Spleen (tissue), 11 donors: ENCODE measurements around the gene GGACT. TPM values are rescaled to one million over a fixed set of nuclear protein-coding genes. Genes with fewer than 3 reads are reported as not detected.

ENCODE experiments used
- DNase-seq: peaks from one replicate; pipeline ENCODE4 v3.0.0-alpha.2; 2020
- H3K27ac ChIP-seq, 8 donors: fragments of 200-600 bp; sonication (generic) in 7 of 8; 1 replicate in 4 of 8; 2 replicates in 4 of 8; pipeline versions ENCODE4 v1.5.0 to v1.8.0; 2016 to 2021; ENCODE audit warnings: inconsistent platforms in 4 of 8, mild to moderate bottlenecking in 4 of 8, moderate library complexity in 1 of 8
- H3K27me3 ChIP-seq, 7 donors: fragments of 200-600 bp; sonication (generic) in 6 of 7; replicated peaks in 1 of 7; 1 replicate in 4 of 7; 2 replicates in 3 of 7; pipeline versions ENCODE4 v1.5.0 to v1.8.0; 2016 to 2021; ENCODE audit warnings: inconsistent platforms in 3 of 7, mild to moderate bottlenecking in 1 of 7
- H3K36me3 ChIP-seq, 6 donors: fragments of 200-600 bp; sonication (generic) in 5 of 6; 1 replicate in 4 of 6; 2 replicates in 2 of 6; pipeline versions ENCODE4 v1.5.0 to v1.8.0; 2016 to 2021; ENCODE audit warnings: inconsistent platforms in 2 of 6
- H3K4me1 ChIP-seq, 6 donors: fragments of 200-600 bp; sonication (generic) in 5 of 6; 1 replicate in 3 of 6; 2 replicates in 3 of 6; pipeline versions ENCODE4 v1.5.0 to v1.8.0; 2016 to 2021; ENCODE audit warnings: inconsistent platforms in 3 of 6
- H3K4me3 ChIP-seq, 8 donors: fragments of 200-600 bp; sonication (generic) in 7 of 8; 1 replicate in 4 of 8; 2 replicates in 4 of 8; pipeline versions ENCODE4 v1.5.0 to v1.8.0; 2016 to 2021; ENCODE audit warnings: inconsistent platforms in 4 of 8, mild to moderate bottlenecking in 4 of 8, moderate library complexity in 2 of 8
- H3K9me3 ChIP-seq, 8 donors: fragments of 200-600 bp; sonication (generic) in 7 of 8; 1 replicate in 4 of 8; 2 replicates in 4 of 8; pipeline versions ENCODE4 v1.5.0 to v1.8.0; 2016 to 2021; ENCODE audit warnings: inconsistent platforms in 4 of 8
- POLR2A ChIP-seq, 3 donors: fragments of 450-650 bp; IDR thresholded peaks; one replicate each; pipeline ENCODE4 v1.5.1; 2017; ENCODE audit warnings: antibody characterized with exemption in 3 of 3, mild to moderate bottlenecking in 1 of 3
- POLR2AphosphoS5 ChIP-seq, 3 donors: sonication (generic); formaldehyde crosslinking; IDR thresholded peaks; one replicate each; pipeline ENCODE4 v1.5.1; 2017; ENCODE audit warnings: antibody characterized with exemption in 3 of 3
- WGBS, 5 donors: extraction: QIAGEN DNeasy Blood & Tissue Kit in 3 of 5; methylation state at CpG; one replicate each; pipeline versions ENCODE4 v1.1.5 to v1.1.7; 2013 to 2018; 5-methylcytosine and 5-hydroxymethylcytosine counted together
- intact Hi-C: fragments of 100-400 bp; cut with DNase I; formaldehyde crosslinking; loops from one replicate; pipeline ENCODE4 v1.15.0; 2023; ENCODE audit warnings: low total_unique reads
- polyA plus RNA-seq, 3 donors: library from polyadenylated mRNA; stranded (reverse); fragments of 200-250 nt; gene quantifications; one replicate each; pipeline ENCODE4 v1.2.1, GENCODE V29; 2013
- total RNA-seq, 7 donors: library from RNA; depleted of rRNA in 3 of 7; stranded (reverse); fragments of >200 nt in 3 of 7; fragmentation: NEBNext Ultra II Directional in 4 of 7; extraction: Animal tissue kit (Norgen Biotek cat#: 25700) in 4 of 7; gene quantifications; one replicate each; pipeline versions ENCODE4 v1.1.0 to v1.2.1, GENCODE V29; 2016 to 2021
- TF ChIP-seq, protein P1 (sequence below), 11 experiments: fragments of 200-600 bp in 7 of 11; fragments of 450-650 bp in 4 of 11; sonication (generic) in 4 of 11; IDR thresholded peaks in 8 of 11; conservative IDR thresholded peaks in 3 of 11; 1 replicate in 7 of 11; 2 replicates in 4 of 11; pipeline versions ENCODE4 v1.4.0 to v1.8.0; 2016 to 2021; ENCODE audit warnings: antibody characterized with exemption in 11 of 11, inconsistent platforms in 4 of 11, mild to moderate bottlenecking in 1 of 11
- donor health status: healthy with polysubstance abuse.
- donor health status: DM: no; HTN: no; CAD: no; lungs with moderate emphysema.
- donor health status: DM: no; HTN: no; CAD: no.
- donor health status: Bipolar disorder and iron deficiency.
- donor health status: healthy.
- donor health status: DM: no; HTN: no; CAD: no.
- donor health status: DM: yes; HTN: yes; CAD: no.

GGACT gene
- total and polyA plus RNA-seq, 10 donors: 1.9 to 19.7 (median 3.9) TPM

DNA sequence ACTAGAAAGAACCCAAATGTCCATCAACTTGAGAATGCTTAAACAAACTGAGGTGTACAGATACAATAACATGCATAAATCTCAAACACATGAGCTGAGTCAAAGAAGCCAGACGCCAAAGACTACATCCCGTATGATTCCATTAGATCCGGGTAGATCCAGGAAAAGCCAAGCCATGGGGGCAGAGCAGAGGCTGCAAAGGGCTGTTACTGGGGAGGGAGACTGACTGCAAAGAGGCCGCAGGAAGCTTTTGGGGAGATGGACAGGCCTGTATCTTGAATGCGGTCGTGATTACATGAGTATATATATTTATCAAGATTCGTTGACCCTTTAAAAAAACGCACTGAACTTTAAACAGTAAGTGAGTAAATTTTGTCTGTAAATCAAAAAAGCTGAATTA, 28.7 kb downstream of the GGACT start:
- Histone ChIP-seq H3K27me3 (no peaks in the 10 kb centered on the region), H3K27ac (peak overlapping the region in 2 of 8 donors; percentile 47 to 52), H3K4me1 (no peaks in the 10 kb centered on the region), H3K36me3 (peaks cover 0 to 4% (median 0%) of the 10 kb centered on the region in 6 donors), H3K4me3 (no peak overlapping the region), H3K9me3 (no peaks in the 10 kb centered on the region)
- WGBS, 5 donors: 91 to 97% (median 97%) methylated on average over 8 of the region's 8 CpGs
- TF ChIP-seq POLR2A (IDR thresholded peaks at IDR 0.05) (no peak), POLR2AphosphoS5 (IDR thresholded peaks at IDR 0.05) (no peak)
- TF ChIP-seq, protein P1, sequence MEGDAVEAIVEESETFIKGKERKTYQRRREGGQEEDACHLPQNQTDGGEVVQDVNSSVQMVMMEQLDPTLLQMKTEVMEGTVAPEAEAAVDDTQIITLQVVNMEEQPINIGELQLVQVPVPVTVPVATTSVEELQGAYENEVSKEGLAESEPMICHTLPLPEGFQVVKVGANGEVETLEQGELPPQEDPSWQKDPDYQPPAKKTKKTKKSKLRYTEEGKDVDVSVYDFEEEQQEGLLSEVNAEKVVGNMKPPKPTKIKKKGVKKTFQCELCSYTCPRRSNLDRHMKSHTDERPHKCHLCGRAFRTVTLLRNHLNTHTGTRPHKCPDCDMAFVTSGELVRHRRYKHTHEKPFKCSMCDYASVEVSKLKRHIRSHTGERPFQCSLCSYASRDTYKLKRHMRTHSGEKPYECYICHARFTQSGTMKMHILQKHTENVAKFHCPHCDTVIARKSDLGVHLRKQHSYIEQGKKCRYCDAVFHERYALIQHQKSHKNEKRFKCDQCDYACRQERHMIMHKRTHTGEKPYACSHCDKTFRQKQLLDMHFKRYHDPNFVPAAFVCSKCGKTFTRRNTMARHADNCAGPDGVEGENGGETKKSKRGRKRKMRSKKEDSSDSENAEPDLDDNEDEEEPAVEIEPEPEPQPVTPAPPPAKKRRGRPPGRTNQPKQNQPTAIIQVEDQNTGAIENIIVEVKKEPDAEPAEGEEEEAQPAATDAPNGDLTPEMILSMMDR (IDR thresholded peaks at IDR 0.05 in 8 of 11, conservative IDR thresholded peaks at IDR 0.05 in 3 of 11): no peak
- no peak for DNase-seq
- intact Hi-C loops: no loop called here

DNA sequence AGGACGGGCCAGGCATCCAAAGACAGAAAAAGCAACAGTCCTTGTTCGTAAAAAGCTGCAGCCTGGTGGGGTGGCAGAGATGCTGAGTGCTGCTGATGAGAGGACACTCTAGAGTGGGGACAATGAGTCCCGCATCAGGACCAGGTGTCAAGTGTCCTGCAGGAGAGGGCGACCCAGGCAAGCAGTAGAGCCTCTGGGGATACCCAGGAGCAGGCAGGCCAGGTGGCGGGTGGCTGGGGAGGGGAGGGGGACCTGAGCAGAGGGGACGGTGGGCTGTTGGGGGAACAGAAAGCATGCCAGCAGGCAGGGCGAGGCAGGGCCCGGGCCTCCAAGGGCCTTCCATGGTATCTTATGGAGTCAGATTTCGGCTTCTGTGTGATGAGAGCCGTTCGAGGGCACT, 35.8 kb downstream of the GGACT start:
- Histone ChIP-seq H3K4me3 (no peak overlapping the region), H3K27me3 (no peaks in the 10 kb centered on the region), H3K27ac (no peak overlapping the region), H3K4me1 (no peaks in the 10 kb centered on the region), H3K36me3 (peaks cover 0 to 6% (median 0%) of the 10 kb centered on the region in 6 donors), H3K9me3 (no peaks in the 10 kb centered on the region)
- TF ChIP-seq POLR2AphosphoS5 (IDR thresholded peaks at IDR 0.05): no peak
- TF ChIP-seq, protein P1 (IDR thresholded peaks at IDR 0.05 in 8 of 11, conservative IDR thresholded peaks at IDR 0.05 in 3 of 11): no peak
- TF ChIP-seq POLR2A (IDR thresholded peaks at IDR 0.05): no peak
- intact Hi-C loops: no loop called here
- 92 to 98% (median 94%) methylated on average over 10 to 11 of the region's 11 CpGs for WGBS, 5 donors
- DNase-seq: no peak

DNA sequence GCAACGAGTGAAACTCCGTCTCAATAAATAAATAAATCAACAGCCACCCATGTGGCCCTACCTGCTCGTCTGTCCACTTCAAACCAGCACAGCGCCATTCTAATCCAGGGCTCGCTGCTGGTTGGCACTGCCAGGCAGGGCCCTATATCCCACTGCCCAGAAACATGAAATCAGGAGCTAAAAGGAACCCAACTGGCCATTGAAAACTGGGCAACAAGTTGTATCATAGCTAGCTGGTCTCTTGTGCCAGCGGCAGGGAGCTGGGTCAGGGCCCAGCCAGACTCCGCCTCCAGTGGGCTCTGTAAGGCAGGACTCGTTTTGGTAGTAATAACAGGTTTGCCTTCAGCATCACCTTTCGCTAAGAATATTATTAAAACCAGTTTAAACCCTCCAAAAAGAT, 39.3 kb downstream of the GGACT start:
- Histone ChIP-seq H3K4me1 (peaks cover 0 to 5% (median 0%) of the 10 kb centered on the region in 6 donors), H3K4me3 (no peak overlapping the region), H3K9me3 (no peaks in the 10 kb centered on the region), H3K27me3 (no peaks in the 10 kb centered on the region), H3K27ac (no peak overlapping the region), H3K36me3 (no peaks in the 10 kb centered on the region)
- intact Hi-C loops: no loop called here
- TF ChIP-seq POLR2AphosphoS5 (IDR thresholded peaks at IDR 0.05): no peak
- TF ChIP-seq POLR2A (IDR thresholded peaks at IDR 0.05): no peak
- TF ChIP-seq, protein P1 (IDR thresholded peaks at IDR 0.05 in 8 of 11, conservative IDR thresholded peaks at IDR 0.05 in 3 of 11): no peak
- WGBS, 5 donors: 88 to 99% (median 95%) methylated on average over 9 of the region's 9 CpGs
- no peak for DNase-seq

DNA sequence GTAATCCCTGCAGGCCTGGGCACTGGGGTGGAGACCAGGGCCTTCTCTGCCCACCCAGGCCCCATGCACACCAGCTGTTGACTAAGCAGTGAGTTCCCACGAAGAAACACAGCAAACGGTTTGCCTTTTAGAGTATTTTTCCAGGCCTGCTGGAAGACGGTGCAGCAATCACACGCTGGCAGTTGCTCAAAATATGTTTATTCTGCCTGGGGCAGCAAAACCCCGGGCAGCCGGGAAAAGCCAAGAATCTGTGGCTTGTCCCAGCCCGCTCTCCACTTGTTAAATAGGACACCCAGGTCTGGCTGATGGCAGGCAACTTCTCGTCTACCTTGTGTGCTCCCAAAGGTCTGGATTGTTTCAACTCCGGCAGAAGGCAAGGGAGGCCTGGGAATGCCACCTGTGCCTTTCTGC, 40.8 kb downstream of the GGACT start:
- 91 to 94% (median 92%) methylated on average over 9 of the region's 9 CpGs for WGBS, 5 donors
- Histone ChIP-seq H3K4me1 (peaks cover 0 to 18% (median 2%) of the 10 kb centered on the region in 6 donors), H3K4me3 (no peak overlapping the region)

More for the DNA sequence above, 40.8 kb downstream of the GGACT start:
- no peak for DNase-seq
- Histone ChIP-seq H3K9me3 (no peaks in the 10 kb centered on the region), H3K27ac (no peak overlapping the region), H3K36me3 (no peaks in the 10 kb centered on the region), H3K27me3 (no peaks in the 10 kb centered on the region)
- intact Hi-C loops: no loop called here
- TF ChIP-seq POLR2A (IDR thresholded peaks at IDR 0.05) (no peak), POLR2AphosphoS5 (IDR thresholded peaks at IDR 0.05) (no peak)
- TF ChIP-seq, protein P1 (IDR thresholded peaks at IDR 0.05 in 8 of 11, conservative IDR thresholded peaks at IDR 0.05 in 3 of 11): no peak
